ENCODE results near the gene STOML1. TPM values are rescaled to one million over a fixed set of nuclear protein-coding genes. Genes with fewer than 3 reads are reported as not detected.

STOML1 gene
- total and polyA plus RNA-seq, 9 of the 15 experiments (the other 6 are each of a cell fraction or from before 2014, with no cell fraction given), result 0.25 to 9.7 (median 4.6) TPM

DNA sequence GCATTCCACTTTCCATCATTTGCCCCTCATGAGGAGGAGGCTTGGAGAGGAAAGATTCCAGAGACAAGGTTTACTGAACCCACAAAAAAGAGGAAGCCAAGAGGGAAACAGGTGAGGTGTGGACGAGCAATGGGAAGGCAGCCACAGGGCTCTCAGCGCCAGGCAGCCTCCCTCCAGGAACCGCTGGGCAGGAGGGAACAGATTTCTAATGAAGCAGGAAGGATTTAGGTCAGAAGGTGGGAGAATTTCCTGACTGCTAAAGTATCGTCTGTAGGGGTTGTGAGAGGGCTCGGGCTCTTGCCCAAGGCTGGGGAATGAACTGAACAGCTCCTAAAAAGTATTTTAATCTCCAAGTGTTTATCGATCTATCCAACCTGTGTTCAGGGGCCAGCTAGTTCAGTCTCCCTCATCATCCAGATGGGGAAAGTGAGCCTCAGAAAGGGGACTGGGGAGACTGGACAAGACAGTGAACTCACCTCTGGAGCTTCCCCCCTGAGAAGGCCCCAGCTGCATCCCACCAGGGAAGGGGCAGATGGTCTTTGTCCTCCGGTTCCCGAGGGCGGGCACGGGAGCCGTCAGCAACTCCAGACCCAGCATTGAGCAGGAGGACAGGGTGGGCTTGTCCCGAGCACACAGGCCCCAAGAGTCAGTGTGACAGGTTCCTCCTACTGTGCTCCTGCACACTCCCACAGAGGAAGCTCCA, 55.4 kb downstream of the STOML1 start:
- no peak overlapping the region for H3K27ac ChIP-seq (ENCODE audit: extremely low read depth, low read depth, low read length)
- no peak for FAIRE-seq
- BruUV-seq (replicated peaks), result no TSS peak
- no peak overlapping the region for H3K9ac ChIP-seq (ENCODE audit: insufficient read depth in 1 of 2, low read depth in 2 of 2, low read length in 2 of 2)
- TF ChIP-seq POLR3A (IDR thresholded peaks at IDR 0.05; ENCODE audit: borderline replicate concordance, extremely low read depth, insufficient read depth, insufficient read length) (no peak), PHF21A (IDR thresholded peaks at IDR 0.05; ENCODE audit: borderline replicate concordance, low read depth) (no peak), CBX1 (IDR thresholded peaks at IDR 0.05; ENCODE audit: low read depth) (no peak), JUND (IDR thresholded peaks at IDR 0.05; ENCODE audit: borderline replicate concordance, low read depth, low read length) (no peak), JUND (tag; IDR thresholded peaks at IDR 0.05; ENCODE audit: borderline replicate concordance, low read depth, low read length) (no peak), ZNF77 (CRISPR knock-in tag; IDR thresholded peaks at IDR 0.05) (no peak), SPI1 (IDR thresholded peaks at IDR 0.05; ENCODE audit: borderline replicate concordance, low read depth, low read length) (peak; percentile 68)
- no peaks in the 10 kb centered on the region for H3K9me1 ChIP-seq (ENCODE audit: control insufficient read depth, insufficient read depth, low read length)
- H3K9me3 ChIP-seq (replicated peaks; ENCODE audit: control insufficient read depth, insufficient read depth, low read depth, low read length), result no peaks in the 10 kb centered on the region
- no peaks in the 10 kb centered on the region for H3K79me2 ChIP-seq (ENCODE audit: control insufficient read depth, insufficient read depth, low read length)
- ChIA-PET CTCF (ENCODE audit: low intra/inter-chr PET ratio) (no interaction called here), POLR2A (interaction anchor here (0.7 kb wide), 1 partner anchor 10 kb away, joined by 3 read pairs; the partner anchor contains the start of gene LOXL1)
- no peak for ATAC-seq
- in situ Hi-C loops (cut with MboI) (no loop called here), intact Hi-C loops (cut with micrococcal nuclease) (no loop called here)
- no peak overlapping the region for H2AFZ ChIP-seq (ENCODE audit: low read depth, low read length)
- H3K4me1 ChIP-seq (replicated peaks in 1 of 2; ENCODE audit: control insufficient read depth in 2 of 2, insufficient read depth in 2 of 2, low read length in 2 of 2), result peaks cover 0 to 4% of the 10 kb centered on the region in 2 experiments; a peak in 1 of 5 replicates
- H3K36me3 ChIP-seq (ENCODE audit: control insufficient read depth, insufficient read depth, low read length), result no peaks in the 10 kb centered on the region
- 0 out of 2 replicates have a peak, but pooled peaks cover 9% of the 10 kb centered on the region for H4K20me1 ChIP-seq (replicated peaks; ENCODE audit: control insufficient read depth, insufficient read depth, low read length)
- DNase-seq (ENCODE audit: extremely low read depth in 1 of 4, low spot score in 3 of 4), result no peak
- H3K4me3 ChIP-seq, result no peak overlapping the region
- under 1% methylated on average over 12 of the region's 12 CpGs for WGBS (ENCODE audit: insufficient coverage, low coverage, missing lambda C conversion rate)
- H3K27me3 ChIP-seq (ENCODE audit: control insufficient read depth in 2 of 2, insufficient read depth in 2 of 2, low read length in 2 of 2), result peaks cover 14 to 53% of the 10 kb centered on the region in 2 experiments; a peak in 4 of 5 replicates
- no peak overlapping the region for H3K4me2 ChIP-seq (ENCODE audit: insufficient read depth, low read length)
